GM12878 (cell line): ENCODE measurements around the gene ACACA.

Experiments
- BCL11A ChIP-seq: IDR thresholded peaks from 2 replicates; pipeline ENCODE4 v1.6.1; 2011; ENCODE audit warnings: low read depth, low read length
- EGR1 ChIP-seq, 2 experiments: IDR thresholded peaks; 1 replicate in 1 of 2; 2 replicates in 1 of 2; pipeline ENCODE4 v1.6.1; 2011 to 2012; ENCODE audit warnings: low read depth in 2 of 2, low read length in 2 of 2, borderline replicate concordance in 1 of 2, mild to moderate bottlenecking in 1 of 2, moderate library complexity in 1 of 2
- EP300 ChIP-seq, 2 experiments: fragments of 150-350 bp in 1 of 2; IDR thresholded peaks; 2 replicates each; pipeline ENCODE4 v1.6.1; 2011 to 2012; ENCODE audit warnings: low read depth in 2 of 2, low read length in 2 of 2, borderline replicate concordance in 1 of 2, improper control_type of control experiment in 1 of 2, inconsistent platforms in 1 of 2; ENCODE audit not compliant: control insufficient read depth in 1 of 2
- MXI1 ChIP-seq: fragments of 150-350 bp; IDR thresholded peaks from 2 replicates; pipeline ENCODE4 v1.6.1; 2011; ENCODE audit warnings: low read depth, mild to moderate bottlenecking, inconsistent platforms, low read length, improper control_type of control experiment
- TF ChIP-seq, protein P1 (sequence below): fragments of 450-650 bp; IDR thresholded peaks from 2 replicates; pipeline ENCODE4 v1.6.1; 2016; ENCODE audit warnings: mild to moderate bottlenecking, moderate library complexity, borderline replicate concordance
- TF ChIP-seq, protein P2 (sequence below), 3 experiments: IDR thresholded peaks in 2 of 3; conservative IDR thresholded peaks in 1 of 3; 2 replicates each; pipeline ENCODE4 v1.5.1; 2011; ENCODE audit warnings: low read depth in 3 of 3, low read length in 3 of 3, mild to moderate bottlenecking in 3 of 3, control low read depth in 2 of 3, moderate library complexity in 2 of 3, inconsistent platforms in 1 of 3, mixed read lengths in 1 of 3; ENCODE audit not compliant: control insufficient read depth in 2 of 3, insufficient read depth in 1 of 3; ENCODE audit errors: extremely low read depth in 1 of 3
- TF ChIP-seq, protein P3 (sequence below): IDR thresholded peaks from 2 replicates; pipeline ENCODE4 v1.6.1; 2012; ENCODE audit warnings: low read depth, low read length, improper control_type of control experiment

DNA sequence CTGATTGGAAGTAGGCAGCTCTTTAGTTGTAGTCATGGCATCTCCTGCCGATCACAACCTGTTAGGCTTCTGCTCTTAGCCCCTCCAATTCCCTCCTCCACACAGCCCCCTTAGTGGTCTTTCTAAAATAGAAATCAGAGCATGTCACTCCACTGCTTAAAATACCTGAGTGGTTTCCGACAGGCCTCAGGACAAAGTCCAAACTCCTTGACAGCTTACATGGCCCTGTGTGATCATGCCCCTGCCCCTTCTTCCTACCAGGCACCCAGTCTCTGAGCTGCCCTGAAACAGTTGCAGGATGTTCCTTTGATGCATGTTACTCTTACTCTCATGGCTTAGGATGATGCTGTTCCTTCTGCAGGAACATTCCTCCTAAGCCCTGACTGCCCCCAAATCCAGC, 310.6 kb downstream of the ACACA start:
- TF ChIP-seq, protein P1, sequence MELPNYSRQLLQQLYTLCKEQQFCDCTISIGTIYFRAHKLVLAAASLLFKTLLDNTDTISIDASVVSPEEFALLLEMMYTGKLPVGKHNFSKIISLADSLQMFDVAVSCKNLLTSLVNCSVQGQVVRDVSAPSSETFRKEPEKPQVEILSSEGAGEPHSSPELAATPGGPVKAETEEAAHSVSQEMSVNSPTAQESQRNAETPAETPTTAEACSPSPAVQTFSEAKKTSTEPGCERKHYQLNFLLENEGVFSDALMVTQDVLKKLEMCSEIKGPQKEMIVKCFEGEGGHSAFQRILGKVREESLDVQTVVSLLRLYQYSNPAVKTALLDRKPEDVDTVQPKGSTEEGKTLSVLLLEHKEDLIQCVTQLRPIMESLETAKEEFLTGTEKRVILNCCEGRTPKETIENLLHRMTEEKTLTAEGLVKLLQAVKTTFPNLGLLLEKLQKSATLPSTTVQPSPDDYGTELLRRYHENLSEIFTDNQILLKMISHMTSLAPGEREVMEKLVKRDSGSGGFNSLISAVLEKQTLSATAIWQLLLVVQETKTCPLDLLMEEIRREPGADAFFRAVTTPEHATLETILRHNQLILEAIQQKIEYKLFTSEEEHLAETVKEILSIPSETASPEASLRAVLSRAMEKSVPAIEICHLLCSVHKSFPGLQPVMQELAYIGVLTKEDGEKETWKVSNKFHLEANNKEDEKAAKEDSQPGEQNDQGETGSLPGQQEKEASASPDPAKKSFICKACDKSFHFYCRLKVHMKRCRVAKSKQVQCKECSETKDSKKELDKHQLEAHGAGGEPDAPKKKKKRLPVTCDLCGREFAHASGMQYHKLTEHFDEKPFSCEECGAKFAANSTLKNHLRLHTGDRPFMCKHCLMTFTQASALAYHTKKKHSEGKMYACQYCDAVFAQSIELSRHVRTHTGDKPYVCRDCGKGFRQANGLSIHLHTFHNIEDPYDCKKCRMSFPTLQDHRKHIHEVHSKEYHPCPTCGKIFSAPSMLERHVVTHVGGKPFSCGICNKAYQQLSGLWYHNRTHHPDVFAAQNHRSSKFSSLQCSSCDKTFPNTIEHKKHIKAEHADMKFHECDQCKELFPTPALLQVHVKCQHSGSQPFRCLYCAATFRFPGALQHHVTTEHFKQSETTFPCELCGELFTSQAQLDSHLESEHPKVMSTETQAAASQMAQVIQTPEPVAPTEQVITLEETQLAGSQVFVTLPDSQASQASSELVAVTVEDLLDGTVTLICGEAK: no peak
- TF ChIP-seq MXI1 (no peak), BCL11A (no peak), EGR1 (IDR thresholded peaks at IDR 0.05; ENCODE audit: borderline replicate concordance in 1 of 2, low read depth in 2 of 2, low read length in 2 of 2) (no peak), EP300 (IDR thresholded peaks at IDR 0.05; ENCODE audit: borderline replicate concordance in 1 of 2, control insufficient read depth in 1 of 2, low read depth in 2 of 2, low read length in 2 of 2) (no peak)
- TF ChIP-seq, protein P2, sequence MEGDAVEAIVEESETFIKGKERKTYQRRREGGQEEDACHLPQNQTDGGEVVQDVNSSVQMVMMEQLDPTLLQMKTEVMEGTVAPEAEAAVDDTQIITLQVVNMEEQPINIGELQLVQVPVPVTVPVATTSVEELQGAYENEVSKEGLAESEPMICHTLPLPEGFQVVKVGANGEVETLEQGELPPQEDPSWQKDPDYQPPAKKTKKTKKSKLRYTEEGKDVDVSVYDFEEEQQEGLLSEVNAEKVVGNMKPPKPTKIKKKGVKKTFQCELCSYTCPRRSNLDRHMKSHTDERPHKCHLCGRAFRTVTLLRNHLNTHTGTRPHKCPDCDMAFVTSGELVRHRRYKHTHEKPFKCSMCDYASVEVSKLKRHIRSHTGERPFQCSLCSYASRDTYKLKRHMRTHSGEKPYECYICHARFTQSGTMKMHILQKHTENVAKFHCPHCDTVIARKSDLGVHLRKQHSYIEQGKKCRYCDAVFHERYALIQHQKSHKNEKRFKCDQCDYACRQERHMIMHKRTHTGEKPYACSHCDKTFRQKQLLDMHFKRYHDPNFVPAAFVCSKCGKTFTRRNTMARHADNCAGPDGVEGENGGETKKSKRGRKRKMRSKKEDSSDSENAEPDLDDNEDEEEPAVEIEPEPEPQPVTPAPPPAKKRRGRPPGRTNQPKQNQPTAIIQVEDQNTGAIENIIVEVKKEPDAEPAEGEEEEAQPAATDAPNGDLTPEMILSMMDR (IDR thresholded peaks at IDR 0.05 in 2 of 3, conservative IDR thresholded peaks at IDR 0.05 in 1 of 3; ENCODE audit: control insufficient read depth in 2 of 3, extremely low read depth in 1 of 3, insufficient read depth in 1 of 3, low read depth in 3 of 3, low read length in 3 of 3): no peak
- TF ChIP-seq, protein P3, sequence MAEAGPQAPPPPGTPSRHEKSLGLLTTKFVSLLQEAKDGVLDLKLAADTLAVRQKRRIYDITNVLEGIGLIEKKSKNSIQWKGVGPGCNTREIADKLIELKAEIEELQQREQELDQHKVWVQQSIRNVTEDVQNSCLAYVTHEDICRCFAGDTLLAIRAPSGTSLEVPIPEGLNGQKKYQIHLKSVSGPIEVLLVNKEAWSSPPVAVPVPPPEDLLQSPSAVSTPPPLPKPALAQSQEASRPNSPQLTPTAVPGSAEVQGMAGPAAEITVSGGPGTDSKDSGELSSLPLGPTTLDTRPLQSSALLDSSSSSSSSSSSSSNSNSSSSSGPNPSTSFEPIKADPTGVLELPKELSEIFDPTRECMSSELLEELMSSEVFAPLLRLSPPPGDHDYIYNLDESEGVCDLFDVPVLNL: no peak
